ENCODE measurements around the gene ZFP90.

GRCh38 chr16:68599586-68599985, 60.5 kb downstream of the ZFP90 start:
- TF ChIP-seq POLR2AphosphoS5 (IDR thresholded peaks at IDR 0.05; ENCODE audit: borderline replicate concordance, low read depth, low read length) (no peak), FOXP2 (optimal IDR thresholded peaks at IDR 0.05; ENCODE audit: control extremely low read depth, extremely low read length, insufficient read depth) (no peak)
